Measurements from ENCODE around the gene SERBP1.

- TF ChIP-seq POLR2A (IDR thresholded peaks at IDR 0.05; ENCODE audit: control extremely low read depth in 1 of 2, low read depth in 2 of 2, low read length in 2 of 2) = no peak
- no peak for TF ChIP-seq ATF2 (IDR thresholded peaks at IDR 0.05; ENCODE audit: low read length)
- no peak for TF ChIP-seq CREB1 (IDR thresholded peaks at IDR 0.05)
- no peak for TF ChIP-seq USF2 (IDR thresholded peaks at IDR 0.05; ENCODE audit: low read length)
- no peak for TF ChIP-seq CHD7 (IDR thresholded peaks at IDR 0.05; ENCODE audit: insufficient replicate concordance, low read length)
- no peak for TF ChIP-seq TCF12 (IDR thresholded peaks at IDR 0.05; ENCODE audit: low read depth, low read length)
- no peak for TF ChIP-seq E2F6 (IDR thresholded peaks at IDR 0.05)
- TF ChIP-seq TAF1 (IDR thresholded peaks at IDR 0.05; ENCODE audit: low read depth, low read length) = no peak
- TF ChIP-seq CTCF (IDR thresholded peaks at IDR 0.05; ENCODE audit: control extremely low read depth in 1 of 3, insufficient read depth in 1 of 3, low read depth in 1 of 3, low read length in 3 of 3) = no peak
Observed at GRCh38 chr1:67433837-67434236, 3.6 kb upstream of the SERBP1 start.
